Neutrophil (primary cell): ENCODE data around the gene ATP2C2.

Experiments
- H3K27ac ChIP-seq: fragments of 200-600 bp; sonication (generic); 2 replicates; pipeline ENCODE4 v1.5.1; 2016; ENCODE audit warnings: mild to moderate bottlenecking, moderate library complexity
- H3K27me3 ChIP-seq: fragments of 200-600 bp; sonication (generic); 2 replicates; pipeline ENCODE4 v1.6.0; 2016; ENCODE audit warnings: mild to moderate bottlenecking
- H3K36me3 ChIP-seq: fragments of 200-600 bp; sonication (generic); 2 replicates; pipeline ENCODE4 v1.5.1; 2017
- H3K4me1 ChIP-seq, 2 experiments: fragments of 200-600 bp in 1 of 2; sonication (generic) in 1 of 2; 1 replicate in 1 of 2; 2 replicates in 1 of 2; pipeline versions ENCODE4 v1.5.1 to v1.6.1; 2013 to 2016; ENCODE audit warnings: low read depth in 1 of 2, low read length in 1 of 2, mild to moderate bottlenecking in 1 of 2, moderate library complexity in 1 of 2; ENCODE audit not compliant: control insufficient read depth in 1 of 2, insufficient read depth in 1 of 2
- H3K4me3 ChIP-seq, 2 experiments: fragments of 200-600 bp in 1 of 2; sonication (generic) in 1 of 2; 1 replicate in 1 of 2; 2 replicates in 1 of 2; pipeline ENCODE4 v1.5.1; 2013 to 2016; ENCODE audit warnings: low read depth in 1 of 2, low read length in 1 of 2, mild to moderate bottlenecking in 1 of 2, moderate library complexity in 1 of 2
- H3K9me3 ChIP-seq: fragments of 200-600 bp; sonication (generic); 2 replicates; pipeline ENCODE4 v1.5.1; 2016
- CTCF ChIP-seq: fragments of 200-600 bp; sonication (generic); IDR thresholded peaks from 2 replicates; pipeline ENCODE4 v1.5.1; 2016; ENCODE audit warnings: antibody characterized with exemption

The ATP2C2 gene

GRCh38 chr16:84442416-84443145 lies 74.2 kb downstream of the ATP2C2 start:
- Histone ChIP-seq H3K4me3 (no peak overlapping the region), H3K4me1 (no peaks in the 10 kb centered on the region), H3K27me3 (peaks cover 25% of the 10 kb centered on the region), H3K36me3 (peaks cover 76% of the 10 kb centered on the region), H3K9me3 (no peaks in the 10 kb centered on the region), H3K27ac (no peak overlapping the region)
- TF ChIP-seq CTCF: no peak

- Histone ChIP-seq H3K4me1 (no peaks in the 10 kb centered on the region), H3K27ac (no peak overlapping the region), H3K4me3 (no peak overlapping the region), H3K27me3 (peaks cover 25% of the 10 kb centered on the region), H3K9me3 (no peaks in the 10 kb centered on the region), H3K36me3 (peaks cover 78% of the 10 kb centered on the region)
- no peak for TF ChIP-seq CTCF
These were observed 74.9 kb downstream of the ATP2C2 start for GRCh38 chr16:84443166-84443802.

DNA sequence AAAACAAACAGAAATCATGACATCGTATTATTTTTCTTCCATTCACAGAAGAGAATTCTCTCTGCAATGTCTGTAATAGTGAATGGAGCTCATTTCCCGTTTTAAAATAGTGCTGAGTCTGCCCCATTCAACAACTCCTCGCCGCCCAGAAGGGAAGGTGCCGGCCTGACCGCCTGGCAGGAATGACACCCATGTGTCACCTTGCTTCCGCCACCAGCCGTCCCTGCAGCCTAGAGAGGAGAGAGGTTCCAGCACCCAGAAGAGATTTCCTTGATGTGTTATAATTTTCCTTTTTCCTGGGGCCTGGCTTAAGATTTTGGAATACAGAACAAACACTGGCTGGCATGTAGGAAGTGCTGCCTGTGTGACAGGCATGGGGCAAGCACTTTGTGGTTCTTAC lies 76.1 kb downstream of the ATP2C2 start:
- no peaks in the 10 kb centered on the region for H3K4me1 ChIP-seq
- H3K27ac ChIP-seq: no peak overlapping the region
- H3K9me3 ChIP-seq: no peaks in the 10 kb centered on the region
- H3K36me3 ChIP-seq: peaks cover 80% of the 10 kb centered on the region
- H3K4me3 ChIP-seq: no peak overlapping the region
- no peak for TF ChIP-seq CTCF
- peaks cover 25% of the 10 kb centered on the region for H3K27me3 ChIP-seq

GRCh38 chr16:84446084-84446483 lies 77.7 kb downstream of the ATP2C2 start:
- Histone ChIP-seq H3K9me3 (no peaks in the 10 kb centered on the region), H3K36me3 (peaks cover 79% of the 10 kb centered on the region), H3K4me3 (no peak overlapping the region), H3K4me1 (no peaks in the 10 kb centered on the region), H3K27me3 (peaks cover 25% of the 10 kb centered on the region), H3K27ac (no peak overlapping the region)
- no peak for TF ChIP-seq CTCF

GRCh38 chr16:84446596-84447392 lies 78.5 kb downstream of the ATP2C2 start:
- no peaks in the 10 kb centered on the region for H3K9me3 ChIP-seq
- peaks cover 82% of the 10 kb centered on the region for H3K36me3 ChIP-seq
- H3K4me3 ChIP-seq: no peak overlapping the region
- peaks cover 20% of the 10 kb centered on the region for H3K27me3 ChIP-seq
- H3K4me1 ChIP-seq: no peaks in the 10 kb centered on the region
- TF ChIP-seq CTCF: no peak
- no peak overlapping the region for H3K27ac ChIP-seq
